IPS-15b (cell line): ENCODE measurements around the gene CCT8.

Experiments used
- H3K27me3 ChIP-seq: one replicate; pipeline ENCODE4 v1.6.1; 2013; ENCODE audit warnings: low read length; ENCODE audit not compliant: control insufficient read depth, insufficient read depth
- H3K36me3 ChIP-seq: one replicate; pipeline ENCODE4 v1.6.1; 2013; ENCODE audit warnings: low read length; ENCODE audit not compliant: control insufficient read depth, insufficient read depth
- H3K4me1 ChIP-seq: one replicate; pipeline ENCODE4 v1.6.1; 2013; ENCODE audit warnings: mild to moderate bottlenecking, low read length; ENCODE audit not compliant: control insufficient read depth, insufficient read depth
- H3K4me3 ChIP-seq: one replicate; pipeline ENCODE4 v1.5.1; 2013; ENCODE audit warnings: low read depth, low read length
- H3K9ac ChIP-seq: one replicate; pipeline ENCODE4 v1.6.1; 2013; ENCODE audit warnings: low read depth, mild to moderate bottlenecking, low read length
- H3K9me3 ChIP-seq: one replicate; pipeline ENCODE4 v1.6.1; 2013; ENCODE audit warnings: mild to moderate bottlenecking, low read length; ENCODE audit not compliant: control insufficient read depth, insufficient read depth

The CCT8 gene

DNA sequence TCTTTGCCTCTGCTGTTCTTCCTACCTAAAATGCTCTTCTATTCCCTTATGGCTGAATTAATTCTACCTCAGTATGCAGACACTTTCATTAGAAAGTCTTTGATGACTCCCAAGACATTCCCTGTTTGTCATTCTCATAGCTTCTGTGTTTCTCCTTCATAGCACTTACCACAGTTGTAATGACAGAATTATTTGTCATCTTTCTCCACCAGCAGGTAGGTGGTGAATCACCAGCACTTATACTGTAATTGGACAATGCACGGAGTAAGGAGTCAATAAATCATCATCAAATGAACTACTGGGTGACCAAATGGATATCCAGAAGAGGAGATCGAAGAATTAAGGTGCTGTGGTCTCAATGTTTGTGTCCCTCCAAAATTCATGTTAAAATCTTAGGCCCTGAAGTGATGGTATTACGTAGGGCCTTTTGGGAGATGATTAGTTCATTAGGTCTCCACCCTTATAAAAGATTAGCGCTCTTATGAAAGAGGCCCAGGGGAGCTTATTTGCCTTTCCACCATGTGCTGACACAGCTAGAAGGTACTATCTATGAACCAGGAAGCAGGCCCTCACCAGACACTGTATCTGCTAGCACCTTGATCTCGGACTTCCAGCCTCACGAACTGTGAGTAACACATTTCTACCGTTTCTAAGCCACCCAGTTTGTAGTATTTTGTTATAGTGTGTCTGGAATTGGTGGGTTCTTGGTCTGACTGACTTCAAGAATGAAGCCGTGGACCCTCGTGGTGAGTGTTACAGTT, 2.4 kb upstream of the CCT8 start:
- no peaks in the 10 kb centered on the region for H3K4me1 ChIP-seq
- H3K9ac ChIP-seq: no peak overlapping the region
- H3K9me3 ChIP-seq: no peaks in the 10 kb centered on the region
- no peak overlapping the region for H3K4me3 ChIP-seq
- H3K36me3 ChIP-seq: no peaks in the 10 kb centered on the region
- H3K27me3 ChIP-seq: no peaks in the 10 kb centered on the region

DNA sequence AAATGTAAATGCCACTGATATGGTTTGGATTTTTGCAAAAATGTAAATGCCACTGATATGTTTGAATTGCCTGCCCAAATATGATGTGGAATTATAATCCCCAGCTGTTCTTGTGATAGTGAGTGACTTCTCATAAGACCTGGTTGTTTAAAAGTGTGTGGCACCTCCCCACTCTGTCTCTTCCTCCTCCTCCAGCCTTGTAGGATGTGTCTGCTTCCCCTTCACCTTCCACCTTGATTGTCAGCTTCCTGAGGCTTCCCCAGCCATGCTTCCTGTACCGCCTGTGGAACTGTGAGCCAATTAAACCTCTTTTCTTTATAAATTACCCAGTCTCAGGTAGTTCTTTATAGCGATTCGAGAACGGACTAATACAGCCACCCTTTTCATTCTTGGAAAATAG, 1.3 kb upstream of the CCT8 start:
- no peaks in the 10 kb centered on the region for H3K36me3 ChIP-seq
- H3K9ac ChIP-seq: no peak overlapping the region
- no peaks in the 10 kb centered on the region for H3K27me3 ChIP-seq
- H3K9me3 ChIP-seq: no peaks in the 10 kb centered on the region
- H3K4me3 ChIP-seq: no peak overlapping the region
- H3K4me1 ChIP-seq: no peaks in the 10 kb centered on the region

DNA sequence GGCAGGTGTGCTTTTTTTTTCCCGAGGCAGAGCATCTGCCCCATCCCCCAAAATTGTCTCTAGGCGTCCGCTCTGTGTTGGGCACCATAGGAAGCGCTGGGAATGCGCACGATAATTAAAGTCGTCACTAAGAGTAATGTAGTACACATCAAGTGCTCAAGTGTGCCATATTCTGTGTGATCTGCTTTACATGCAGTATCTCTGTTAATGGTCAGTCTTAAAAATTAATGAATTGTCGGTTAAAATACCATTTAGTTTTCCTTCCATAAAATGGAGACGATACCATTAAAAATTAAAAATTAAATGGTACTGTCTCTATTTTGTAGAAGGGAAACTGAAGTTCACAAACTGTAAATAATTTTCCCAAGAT, 544 bp upstream of the CCT8 start:
- Histone ChIP-seq H3K4me1 (no peaks in the 10 kb centered on the region), H3K27me3 (no peaks in the 10 kb centered on the region), H3K4me3 (peak overlapping the region; percentile 100), H3K9me3 (no peaks in the 10 kb centered on the region), H3K9ac (peak overlapping the region; percentile 82), H3K36me3 (no peaks in the 10 kb centered on the region)

DNA sequence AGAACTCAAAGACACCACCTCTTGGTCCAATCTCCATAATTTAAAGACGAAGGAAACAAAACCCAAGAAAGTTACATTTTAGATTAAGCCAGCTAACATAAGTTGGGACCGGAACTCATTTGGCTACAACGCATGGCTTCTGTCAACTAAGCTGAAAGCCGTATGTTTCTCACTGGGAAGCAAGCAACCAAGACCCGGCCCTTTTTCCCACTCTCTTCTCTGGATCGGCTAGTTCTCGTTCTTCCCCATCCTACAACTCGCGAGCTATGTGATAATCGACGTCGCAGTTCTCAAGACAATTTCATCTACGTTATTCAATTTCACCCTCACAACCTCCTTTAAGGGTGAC, 601 bp downstream of the CCT8 start:
- no peaks in the 10 kb centered on the region for H3K36me3 ChIP-seq
- no peaks in the 10 kb centered on the region for H3K4me1 ChIP-seq

DNA sequence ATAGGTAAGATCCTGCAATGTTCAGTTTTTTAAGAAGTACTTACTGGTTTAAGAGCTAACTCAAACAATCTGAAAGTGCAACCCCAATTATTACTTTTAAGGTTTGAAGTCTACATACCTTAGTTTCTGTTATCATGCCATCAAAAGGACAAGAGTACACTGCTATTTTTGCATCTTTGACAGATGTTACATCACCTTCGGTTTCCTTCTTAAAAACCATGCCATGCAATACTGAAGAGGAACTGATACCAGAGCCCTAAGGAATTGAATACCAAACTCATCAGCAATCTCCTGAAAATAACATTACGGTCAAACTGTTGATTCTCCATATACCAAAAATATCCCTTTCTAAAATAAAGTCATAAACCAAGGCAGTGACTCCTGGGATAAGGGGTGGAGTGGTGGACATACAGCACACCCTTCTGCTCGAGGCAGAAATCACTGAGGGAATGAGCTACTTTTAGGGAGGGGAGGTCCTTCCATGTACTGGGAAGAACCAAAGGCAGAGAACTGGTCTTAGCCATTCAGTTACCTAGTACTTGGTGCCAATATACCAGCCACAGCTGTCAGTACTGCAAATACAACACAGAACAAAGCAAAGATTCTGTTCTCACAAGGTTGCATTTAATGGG, 8.5 kb downstream of the CCT8 start:
- Histone ChIP-seq H3K4me1 (no peaks in the 10 kb centered on the region), H3K9me3 (no peaks in the 10 kb centered on the region), H3K27me3 (no peaks in the 10 kb centered on the region), H3K4me3 (no peak overlapping the region), H3K9ac (no peak overlapping the region), H3K36me3 (peaks cover 49% of the 10 kb centered on the region)

More for the DNA sequence above, 601 bp downstream of the CCT8 start:
- Histone ChIP-seq H3K9me3 (no peaks in the 10 kb centered on the region), H3K27me3 (no peaks in the 10 kb centered on the region), H3K9ac (peak overlapping the region; percentile 96), H3K4me3 (peak overlapping the region; percentile 100)

- Histone ChIP-seq H3K4me1 (no peaks in the 10 kb centered on the region), H3K4me3 (no peak overlapping the region), H3K9ac (no peak overlapping the region), H3K36me3 (peaks cover 22% of the 10 kb centered on the region), H3K9me3 (no peaks in the 10 kb centered on the region), H3K27me3 (no peaks in the 10 kb centered on the region)
Observed at GRCh38 chr21:29056538-29057050, 16.9 kb downstream of the CCT8 start.

- Histone ChIP-seq H3K4me3 (no peak overlapping the region), H3K9ac (no peak overlapping the region), H3K27me3 (no peaks in the 10 kb centered on the region), H3K9me3 (no peaks in the 10 kb centered on the region), H3K36me3 (peaks cover 19% of the 10 kb centered on the region), H3K4me1 (no peaks in the 10 kb centered on the region)
Observed at GRCh38 chr21:29056005-29056404, 17.4 kb downstream of the CCT8 start.

- H3K36me3 ChIP-seq: peaks cover 13% of the 10 kb centered on the region
- no peaks in the 10 kb centered on the region for H3K9me3 ChIP-seq
- no peaks in the 10 kb centered on the region for H3K4me1 ChIP-seq
- no peaks in the 10 kb centered on the region for H3K27me3 ChIP-seq
- no peak overlapping the region for H3K9ac ChIP-seq
- no peak overlapping the region for H3K4me3 ChIP-seq
Observed at GRCh38 chr21:29055080-29055479, 18.4 kb downstream of the CCT8 start.

GRCh38 chr21:29053656-29054055, 19.8 kb downstream of the CCT8 start:
- Histone ChIP-seq H3K27me3 (no peaks in the 10 kb centered on the region), H3K4me3 (no peak overlapping the region), H3K9ac (no peak overlapping the region), H3K9me3 (no peaks in the 10 kb centered on the region), H3K36me3 (peaks cover 10% of the 10 kb centered on the region), H3K4me1 (no peaks in the 10 kb centered on the region)

GRCh38 chr21:29053011-29053553, 20.4 kb downstream of the CCT8 start:
- Histone ChIP-seq H3K4me1 (no peaks in the 10 kb centered on the region), H3K36me3 (peaks cover 10% of the 10 kb centered on the region), H3K9ac (no peak overlapping the region), H3K27me3 (no peaks in the 10 kb centered on the region), H3K9me3 (no peaks in the 10 kb centered on the region), H3K4me3 (no peak overlapping the region)

GRCh38 chr21:29052224-29052623, 21.2 kb downstream of the CCT8 start:
- Histone ChIP-seq H3K9me3 (no peaks in the 10 kb centered on the region), H3K9ac (no peak overlapping the region), H3K36me3 (peaks cover 7% of the 10 kb centered on the region), H3K4me1 (no peaks in the 10 kb centered on the region), H3K27me3 (no peaks in the 10 kb centered on the region), H3K4me3 (no peak overlapping the region)

DNA sequence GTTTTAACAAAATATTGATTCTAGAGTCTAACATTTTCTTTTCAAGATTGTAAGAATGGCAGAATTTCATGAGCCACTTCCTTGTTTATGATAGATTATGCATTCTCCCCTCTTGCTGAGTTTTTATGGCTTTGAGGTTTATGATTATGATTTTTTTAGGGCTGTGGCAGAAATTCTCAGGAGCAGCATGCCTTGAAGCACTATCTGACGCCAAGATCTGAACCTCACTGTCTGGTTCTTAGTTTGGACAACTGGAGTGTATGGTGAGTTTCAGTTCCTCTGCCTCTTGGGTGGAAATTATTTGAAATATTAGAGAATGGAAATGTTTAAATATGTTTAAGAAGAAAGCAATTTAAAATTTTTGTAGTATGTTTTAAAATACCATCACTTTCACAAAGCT, 38.8 kb downstream of the CCT8 start:
- no peaks in the 10 kb centered on the region for H3K27me3 ChIP-seq
- H3K36me3 ChIP-seq: peaks cover 14% of the 10 kb centered on the region
- H3K4me3 ChIP-seq: no peak overlapping the region
- H3K9ac ChIP-seq: no peak overlapping the region
- H3K4me1 ChIP-seq: no peaks in the 10 kb centered on the region
- no peaks in the 10 kb centered on the region for H3K9me3 ChIP-seq
